Measurements from ENCODE around the gene COL5A1.

COL5A1 gene

DNA sequence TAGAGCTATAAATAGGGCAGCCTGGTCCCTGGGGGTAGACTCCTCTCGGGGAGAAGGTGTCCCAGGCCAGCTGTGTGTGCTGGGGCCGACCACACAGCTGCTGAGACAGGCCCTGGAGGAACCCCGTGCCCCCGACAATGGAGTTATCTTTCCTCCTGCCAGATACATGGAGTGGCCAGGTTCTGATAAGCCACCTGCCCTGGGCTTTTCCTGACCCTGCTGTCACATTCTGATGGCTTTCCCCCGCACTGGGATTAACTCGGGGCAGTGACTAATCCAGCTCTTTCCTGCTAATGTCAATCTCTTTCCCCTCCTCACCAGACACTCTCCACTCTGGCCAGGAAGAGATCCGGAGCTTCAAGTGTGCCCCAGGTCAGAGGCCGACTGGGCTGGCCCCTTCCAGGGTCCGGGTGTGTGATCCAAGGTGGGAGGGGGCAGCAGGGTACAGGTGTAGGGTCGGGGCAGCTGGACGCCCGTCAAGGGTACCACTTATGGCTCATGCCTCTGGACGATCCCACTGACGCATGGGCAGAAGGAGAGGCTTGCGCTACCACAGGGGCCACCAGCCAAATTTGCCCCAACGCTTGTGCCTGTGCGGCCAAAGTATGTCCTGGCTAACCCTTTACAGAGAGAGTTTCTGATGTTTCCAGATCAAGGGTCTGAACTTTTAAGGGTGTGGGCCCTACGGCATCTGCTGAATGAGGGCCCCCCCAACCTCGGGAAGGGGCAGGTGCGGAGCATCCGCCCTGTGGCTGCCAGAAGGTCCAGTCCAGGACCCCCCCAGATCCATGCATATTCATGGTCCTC is 20.6 kb upstream of the COL5A1 start:
- no peak overlapping the region for H3K27ac ChIP-seq (ENCODE audit: low read depth, low read length, severe bottlenecking)
- 89 to 91% methylated on average over 19 to 20 of the region's 21 CpGs for WGBS, 2 experiments (ENCODE audit: insufficient coverage in 2 of 2)

DNA sequence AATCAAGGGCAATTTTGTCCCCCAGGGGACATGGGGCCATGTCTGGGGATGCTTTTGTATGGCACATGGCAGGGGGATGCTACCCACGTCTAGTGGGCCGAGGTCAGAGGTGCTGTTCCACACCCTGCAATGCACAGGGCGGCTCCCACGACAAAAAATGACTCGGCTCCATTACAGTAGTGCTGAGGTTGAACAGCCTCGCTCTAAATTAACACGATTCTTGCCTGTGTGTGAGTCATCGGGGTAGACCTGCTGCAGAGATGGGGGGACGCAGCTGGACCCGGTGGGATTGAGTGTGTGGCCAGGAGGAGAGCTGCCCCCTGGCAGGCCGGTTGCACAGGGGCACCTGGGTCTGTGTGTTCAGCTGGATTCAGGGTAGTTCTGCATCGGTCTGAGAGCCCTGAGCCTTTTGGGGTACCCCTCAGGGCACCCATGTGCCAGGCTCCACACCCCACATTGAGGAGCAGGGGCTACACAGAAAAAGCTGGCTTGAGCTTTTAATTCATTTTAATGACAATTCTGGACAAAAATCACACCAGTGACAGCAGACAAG is 20.0 kb upstream of the COL5A1 start:
- 92 to 97% methylated on average over 12 of the region's 12 CpGs for WGBS, 2 experiments (ENCODE audit: insufficient coverage in 2 of 2)
- Histone ChIP-seq H3K4me1 (ENCODE audit: control insufficient read depth, insufficient read depth, low read length, poor library complexity, severe bottlenecking) (peaks cover 80% of the 10 kb centered on the region), H3K4me3 (ENCODE audit: extremely low read depth, insufficient read depth, low read length, poor library complexity, severe bottlenecking) (no peak overlapping the region), H3K9me3 (ENCODE audit: control insufficient read depth, low read length) (no peaks in the 10 kb centered on the region), H3K27ac (ENCODE audit: low read depth, low read length, severe bottlenecking) (no peak overlapping the region), H3K36me3 (ENCODE audit: control insufficient read depth, insufficient read depth, low read length) (no peaks in the 10 kb centered on the region)

More for the DNA sequence above, 20.6 kb upstream of the COL5A1 start:
- H3K9me3 ChIP-seq (ENCODE audit: control insufficient read depth, low read length): no peaks in the 10 kb centered on the region
- peaks cover 73% of the 10 kb centered on the region for H3K4me1 ChIP-seq (ENCODE audit: control insufficient read depth, insufficient read depth, low read length, poor library complexity, severe bottlenecking)
- no peaks in the 10 kb centered on the region for H3K36me3 ChIP-seq (ENCODE audit: control insufficient read depth, insufficient read depth, low read length)
- H3K4me3 ChIP-seq (ENCODE audit: extremely low read depth, insufficient read depth, low read length, poor library complexity, severe bottlenecking): no peak overlapping the region

DNA sequence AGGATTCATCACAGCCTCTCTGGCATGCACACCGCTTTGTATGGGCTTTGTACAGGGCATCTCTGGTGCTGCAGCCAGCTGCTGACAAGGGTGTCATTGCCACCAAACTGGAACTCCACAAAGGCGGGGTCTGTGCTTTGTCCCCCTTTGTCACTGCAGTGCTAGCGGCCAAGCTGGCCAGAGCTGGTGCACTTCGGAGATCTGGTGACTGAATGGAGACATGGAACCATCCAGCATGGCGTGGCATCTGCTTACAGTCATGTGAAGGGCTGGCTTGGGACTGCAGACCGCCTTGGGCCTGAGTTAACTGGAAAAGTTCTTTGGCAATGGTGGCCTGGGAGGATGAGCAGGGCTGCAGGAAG is 18.7 kb upstream of the COL5A1 start:
- Histone ChIP-seq H3K4me3 (ENCODE audit: extremely low read depth, insufficient read depth, low read length, poor library complexity, severe bottlenecking) (no peak overlapping the region), H3K27ac (ENCODE audit: low read depth, low read length, severe bottlenecking) (peak overlapping the region; percentile 29), H3K9me3 (ENCODE audit: control insufficient read depth, low read length) (no peaks in the 10 kb centered on the region), H3K36me3 (ENCODE audit: control insufficient read depth, insufficient read depth, low read length) (no peaks in the 10 kb centered on the region), H3K4me1 (ENCODE audit: control insufficient read depth, insufficient read depth, low read length, poor library complexity, severe bottlenecking) (peaks cover 88% of the 10 kb centered on the region)
- 93 to 95% methylated on average over 6 of the region's 6 CpGs for WGBS, 2 experiments (ENCODE audit: insufficient coverage in 2 of 2)

DNA sequence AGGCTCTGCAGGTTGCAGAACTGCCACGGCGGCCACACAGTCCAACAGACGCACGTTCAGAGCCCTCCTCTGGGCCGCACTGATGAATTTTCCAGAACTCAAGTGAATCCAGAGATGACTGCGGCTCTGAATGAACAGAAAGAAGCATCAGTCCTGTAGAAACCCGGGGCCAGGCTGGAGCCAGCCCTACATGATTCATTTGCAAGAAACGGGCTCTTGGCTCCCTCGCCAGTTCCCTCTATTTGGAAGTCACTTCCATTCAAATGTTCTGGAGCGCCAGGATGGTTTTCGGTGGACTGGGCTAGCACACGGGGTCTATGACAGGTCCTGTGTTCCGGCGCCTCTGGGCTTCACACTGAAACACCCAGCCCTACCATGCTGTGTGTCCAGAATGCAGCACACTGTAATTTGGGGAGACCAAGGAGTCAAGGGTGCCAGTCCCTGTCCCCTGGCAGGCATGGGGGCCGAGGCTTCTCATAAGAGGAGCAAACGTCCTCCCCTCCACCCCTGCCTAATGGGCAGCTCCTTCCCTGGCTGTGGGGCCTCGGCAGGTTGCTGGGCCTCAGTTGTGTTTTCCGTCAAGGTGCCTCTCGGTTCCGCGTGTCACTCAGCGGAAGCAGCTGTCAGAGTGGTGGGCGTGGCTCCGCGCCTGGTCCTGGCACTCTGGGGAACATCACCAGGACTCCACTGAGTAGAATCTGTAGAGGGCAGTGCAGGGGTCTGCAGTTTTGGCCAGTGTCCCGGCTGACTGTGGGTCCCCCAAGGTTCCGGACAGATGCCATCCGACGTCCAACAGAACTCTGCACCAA is 18.1 kb upstream of the COL5A1 start:
- H3K4me1 ChIP-seq (ENCODE audit: control insufficient read depth, insufficient read depth, low read length, poor library complexity, severe bottlenecking): peaks cover 82% of the 10 kb centered on the region
- peak overlapping the region; percentile 29 for H3K27ac ChIP-seq (ENCODE audit: low read depth, low read length, severe bottlenecking)
- H3K36me3 ChIP-seq (ENCODE audit: control insufficient read depth, insufficient read depth, low read length): no peaks in the 10 kb centered on the region
- no peaks in the 10 kb centered on the region for H3K9me3 ChIP-seq (ENCODE audit: control insufficient read depth, low read length)
- 94 to 96% methylated on average over 28 to 29 of the region's 29 CpGs for WGBS, 2 experiments (ENCODE audit: insufficient coverage in 2 of 2)
- H3K4me3 ChIP-seq (ENCODE audit: extremely low read depth, insufficient read depth, low read length, poor library complexity, severe bottlenecking): no peak overlapping the region

DNA sequence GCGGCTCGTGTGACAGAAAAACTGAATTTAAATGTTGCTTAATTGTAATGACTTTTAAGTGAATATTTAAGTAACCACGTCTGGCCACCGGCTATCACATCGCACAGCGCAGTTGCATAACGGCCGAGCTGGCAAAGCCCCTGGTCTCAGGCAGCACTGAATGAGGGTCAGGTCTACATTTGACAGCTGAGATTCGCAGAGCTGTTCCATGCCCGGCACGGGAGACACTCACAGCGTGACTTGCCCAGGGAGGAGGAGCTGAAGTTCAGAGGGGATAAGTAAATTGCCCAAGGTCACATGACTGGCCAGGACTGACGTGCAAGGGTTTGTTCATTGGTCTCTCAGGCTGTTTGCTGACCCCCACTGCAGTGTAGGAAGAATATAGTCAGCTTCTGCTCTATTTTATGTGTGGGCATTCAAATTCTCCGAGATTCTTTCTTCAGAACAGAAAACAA is 17.4 kb upstream of the COL5A1 start:
- Histone ChIP-seq H3K4me1 (ENCODE audit: control insufficient read depth, insufficient read depth, low read length, poor library complexity, severe bottlenecking) (peaks cover 79% of the 10 kb centered on the region), H3K36me3 (ENCODE audit: control insufficient read depth, insufficient read depth, low read length) (no peaks in the 10 kb centered on the region), H3K27ac (ENCODE audit: low read depth, low read length, severe bottlenecking) (peak overlapping the region; percentile 96), H3K9me3 (ENCODE audit: control insufficient read depth, low read length) (no peaks in the 10 kb centered on the region), H3K4me3 (ENCODE audit: extremely low read depth, insufficient read depth, low read length, poor library complexity, severe bottlenecking) (no peak overlapping the region)
- 79 to 86% methylated on average over 12 to 13 of the region's 14 CpGs for WGBS, 2 experiments (ENCODE audit: insufficient coverage in 2 of 2)

DNA sequence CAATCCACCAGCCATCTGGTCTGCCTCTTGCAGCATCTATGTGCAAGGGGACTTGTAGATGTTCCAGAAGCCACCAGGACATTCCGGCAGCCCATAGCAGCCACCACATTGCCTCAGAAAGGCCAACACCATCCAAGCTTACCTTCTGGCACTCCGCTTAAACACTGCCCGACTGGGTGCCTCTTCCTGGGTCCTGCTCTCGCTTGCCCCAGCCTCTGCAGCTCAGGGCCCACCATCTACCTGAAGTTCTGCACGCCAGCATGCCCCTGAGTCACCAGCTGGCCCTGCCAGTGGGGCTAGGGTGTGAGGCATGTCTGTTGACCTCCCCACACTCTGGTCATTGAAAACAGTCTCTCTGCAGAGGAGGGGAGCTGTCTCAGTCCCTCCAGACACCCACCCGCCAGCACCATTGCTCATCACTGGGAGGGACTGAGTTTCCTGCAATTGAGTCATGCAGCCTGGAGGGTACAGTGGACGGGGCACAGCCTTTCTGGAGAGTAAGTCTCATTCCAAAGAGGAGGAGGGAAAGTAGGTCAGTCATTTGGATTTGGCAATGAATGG is 16.9 kb upstream of the COL5A1 start:
- 63 to 93% methylated on average over 4 to 6 of the region's 7 CpGs for WGBS, 2 experiments (ENCODE audit: insufficient coverage in 2 of 2)
- H3K4me3 ChIP-seq (ENCODE audit: extremely low read depth, insufficient read depth, low read length, poor library complexity, severe bottlenecking): no peak overlapping the region
- no peaks in the 10 kb centered on the region for H3K36me3 ChIP-seq (ENCODE audit: control insufficient read depth, insufficient read depth, low read length)
- H3K9me3 ChIP-seq (ENCODE audit: control insufficient read depth, low read length): no peaks in the 10 kb centered on the region
- peaks cover 74% of the 10 kb centered on the region for H3K4me1 ChIP-seq (ENCODE audit: control insufficient read depth, insufficient read depth, low read length, poor library complexity, severe bottlenecking)
- peak overlapping the region; percentile 96 for H3K27ac ChIP-seq (ENCODE audit: low read depth, low read length, severe bottlenecking)

DNA sequence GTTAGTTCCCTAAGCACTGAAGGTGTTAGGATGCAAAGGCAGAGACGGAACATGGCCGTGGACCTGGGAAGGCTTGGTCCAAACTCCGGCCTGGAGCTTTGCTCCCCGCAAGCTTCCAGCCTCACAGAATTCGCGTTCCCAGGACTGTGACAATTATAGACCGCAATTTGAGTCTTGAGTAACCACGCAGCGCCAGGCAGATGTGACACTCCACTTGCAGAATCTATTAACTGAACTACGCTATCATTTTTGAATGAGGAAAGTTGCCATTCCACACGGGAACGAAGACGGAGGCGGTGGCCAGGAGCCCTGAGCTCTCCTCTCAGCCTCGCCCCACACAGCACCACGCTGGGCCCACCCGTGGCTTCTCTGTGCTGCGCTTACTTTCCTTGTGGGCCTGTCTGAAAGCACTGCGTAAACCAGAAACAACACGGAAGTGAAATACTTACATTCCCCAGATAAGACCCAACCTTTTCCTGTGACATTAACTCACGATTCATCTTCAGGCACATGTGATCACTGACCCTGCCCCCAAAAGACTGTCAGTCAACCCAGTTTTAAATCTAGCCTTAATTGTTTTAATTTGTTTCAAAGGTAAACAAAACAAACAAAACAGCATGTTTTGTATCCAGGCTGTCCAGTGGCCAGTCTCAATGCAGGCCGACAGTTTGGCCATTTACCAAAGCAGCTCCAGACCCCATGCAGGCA is 16.1 kb upstream of the COL5A1 start:
- H3K4me1 ChIP-seq (ENCODE audit: control insufficient read depth, insufficient read depth, low read length, poor library complexity, severe bottlenecking): peaks cover 67% of the 10 kb centered on the region
- no peaks in the 10 kb centered on the region for H3K36me3 ChIP-seq (ENCODE audit: control insufficient read depth, insufficient read depth, low read length)
- peak overlapping the region; percentile 96 for H3K27ac ChIP-seq (ENCODE audit: low read depth, low read length, severe bottlenecking)
- no peak overlapping the region for H3K4me3 ChIP-seq (ENCODE audit: extremely low read depth, insufficient read depth, low read length, poor library complexity, severe bottlenecking)
- no peaks in the 10 kb centered on the region for H3K9me3 ChIP-seq (ENCODE audit: control insufficient read depth, low read length)
- WGBS, 2 experiments (ENCODE audit: insufficient coverage in 2 of 2): 81 to 84% methylated on average over 18 of the region's 22 CpGs

DNA sequence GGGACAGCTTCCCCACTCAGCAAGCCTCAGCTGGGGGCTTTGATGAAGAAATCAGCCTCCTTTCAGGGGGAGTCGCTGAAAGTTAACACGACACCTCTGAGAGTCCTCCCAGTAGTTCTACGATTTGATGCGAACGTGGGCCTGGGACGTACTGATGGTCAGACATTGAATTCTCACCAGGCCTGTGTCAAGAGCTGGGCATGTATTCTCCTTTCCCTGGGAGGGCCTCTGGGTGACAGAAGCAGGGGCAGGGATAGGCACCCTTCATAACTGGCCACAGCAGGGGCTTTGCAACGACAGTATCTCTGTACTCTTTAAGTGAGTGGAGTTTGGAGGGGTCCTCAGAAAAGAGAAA is 15.6 kb upstream of the COL5A1 start:
- WGBS, 2 experiments (ENCODE audit: insufficient coverage in 2 of 2): 44 to 53% methylated on average over 6 to 7 of the region's 7 CpGs
- peak overlapping the region; percentile 96 for H3K27ac ChIP-seq (ENCODE audit: low read depth, low read length, severe bottlenecking)
- peaks cover 61% of the 10 kb centered on the region for H3K4me1 ChIP-seq (ENCODE audit: control insufficient read depth, insufficient read depth, low read length, poor library complexity, severe bottlenecking)
- H3K36me3 ChIP-seq (ENCODE audit: control insufficient read depth, insufficient read depth, low read length): no peaks in the 10 kb centered on the region
- H3K4me3 ChIP-seq (ENCODE audit: extremely low read depth, insufficient read depth, low read length, poor library complexity, severe bottlenecking): no peak overlapping the region
- H3K9me3 ChIP-seq (ENCODE audit: control insufficient read depth, low read length): no peaks in the 10 kb centered on the region

DNA sequence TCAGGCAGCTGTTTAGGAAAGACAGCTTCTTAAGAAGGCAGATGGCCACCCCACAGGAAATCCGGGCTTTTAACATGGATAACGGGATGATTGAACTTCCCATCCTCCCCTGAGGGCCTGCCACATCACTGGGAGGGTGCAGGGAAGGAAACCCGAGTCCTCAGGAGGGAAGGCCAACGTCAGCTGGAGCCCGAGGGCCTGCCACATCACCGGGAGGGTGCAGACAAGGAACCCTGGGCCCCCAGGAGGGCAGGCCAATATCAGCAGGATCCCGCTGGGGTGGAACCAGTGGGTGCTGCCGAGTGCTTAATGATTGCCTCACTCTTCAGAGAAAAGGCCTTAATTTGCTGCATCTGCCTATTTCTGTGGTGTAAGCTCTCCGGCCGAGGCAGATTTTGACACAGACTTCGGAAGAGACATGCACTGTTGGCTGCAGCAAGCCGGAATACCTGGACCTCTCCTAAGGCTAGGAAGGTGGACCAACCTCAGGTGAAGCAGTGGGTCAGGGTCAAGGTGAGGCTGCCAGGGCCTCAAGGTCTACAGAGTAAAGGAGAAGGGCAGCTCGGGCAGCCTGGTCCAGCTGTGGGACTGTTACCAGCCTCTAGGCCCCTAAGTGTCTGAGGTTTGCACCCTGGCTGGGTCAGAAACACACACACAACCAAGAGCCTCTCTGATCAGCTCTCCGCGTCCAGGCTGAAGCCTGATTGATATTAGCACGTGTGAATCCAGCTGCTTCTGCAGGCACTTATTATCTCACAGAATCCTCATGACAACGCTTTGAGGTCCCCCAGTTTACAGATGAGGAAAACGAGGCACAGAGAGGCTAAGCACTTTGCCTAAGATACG is 14.8 kb upstream of the COL5A1 start:
- peaks cover 54% of the 10 kb centered on the region for H3K4me1 ChIP-seq (ENCODE audit: control insufficient read depth, insufficient read depth, low read length, poor library complexity, severe bottlenecking)
- no peak overlapping the region for H3K4me3 ChIP-seq (ENCODE audit: extremely low read depth, insufficient read depth, low read length, poor library complexity, severe bottlenecking)
- H3K9me3 ChIP-seq (ENCODE audit: control insufficient read depth, low read length): no peaks in the 10 kb centered on the region
- WGBS, 2 experiments (ENCODE audit: insufficient coverage in 2 of 2): 74 to 82% methylated on average over 15 to 17 of the region's 19 CpGs
- H3K27ac ChIP-seq (ENCODE audit: low read depth, low read length, severe bottlenecking): peak overlapping the region; percentile 96
- H3K36me3 ChIP-seq (ENCODE audit: control insufficient read depth, insufficient read depth, low read length): no peaks in the 10 kb centered on the region
